ENCODE data around the gene LRRC66.

The LRRC66 gene, protein sequence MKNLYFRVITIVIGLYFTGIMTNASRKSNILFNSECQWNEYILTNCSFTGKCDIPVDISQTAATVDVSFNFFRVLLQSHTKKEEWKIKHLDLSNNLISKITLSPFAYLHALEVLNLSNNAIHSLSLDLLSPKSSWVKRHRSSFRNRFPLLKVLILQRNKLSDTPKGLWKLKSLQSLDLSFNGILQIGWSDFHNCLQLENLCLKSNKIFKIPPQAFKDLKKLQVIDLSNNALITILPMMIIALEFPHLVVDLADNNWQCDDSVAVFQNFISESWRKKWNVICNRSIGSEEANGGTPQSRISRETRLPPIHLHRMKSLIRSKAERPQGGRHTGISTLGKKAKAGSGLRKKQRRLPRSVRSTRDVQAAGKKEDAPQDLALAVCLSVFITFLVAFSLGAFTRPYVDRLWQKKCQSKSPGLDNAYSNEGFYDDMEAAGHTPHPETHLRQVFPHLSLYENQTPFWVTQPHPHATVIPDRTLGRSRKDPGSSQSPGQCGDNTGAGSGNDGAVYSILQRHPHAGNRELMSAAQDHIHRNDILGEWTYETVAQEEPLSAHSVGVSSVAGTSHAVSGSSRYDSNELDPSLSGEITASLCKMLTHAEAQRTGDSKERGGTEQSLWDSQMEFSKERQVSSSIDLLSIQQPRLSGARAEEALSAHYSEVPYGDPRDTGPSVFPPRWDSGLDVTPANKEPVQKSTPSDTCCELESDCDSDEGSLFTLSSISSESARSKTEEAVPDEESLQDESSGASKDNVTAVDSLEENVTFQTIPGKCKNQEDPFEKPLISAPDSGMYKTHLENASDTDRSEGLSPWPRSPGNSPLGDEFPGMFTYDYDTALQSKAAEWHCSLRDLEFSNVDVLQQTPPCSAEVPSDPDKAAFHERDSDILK

DNA sequence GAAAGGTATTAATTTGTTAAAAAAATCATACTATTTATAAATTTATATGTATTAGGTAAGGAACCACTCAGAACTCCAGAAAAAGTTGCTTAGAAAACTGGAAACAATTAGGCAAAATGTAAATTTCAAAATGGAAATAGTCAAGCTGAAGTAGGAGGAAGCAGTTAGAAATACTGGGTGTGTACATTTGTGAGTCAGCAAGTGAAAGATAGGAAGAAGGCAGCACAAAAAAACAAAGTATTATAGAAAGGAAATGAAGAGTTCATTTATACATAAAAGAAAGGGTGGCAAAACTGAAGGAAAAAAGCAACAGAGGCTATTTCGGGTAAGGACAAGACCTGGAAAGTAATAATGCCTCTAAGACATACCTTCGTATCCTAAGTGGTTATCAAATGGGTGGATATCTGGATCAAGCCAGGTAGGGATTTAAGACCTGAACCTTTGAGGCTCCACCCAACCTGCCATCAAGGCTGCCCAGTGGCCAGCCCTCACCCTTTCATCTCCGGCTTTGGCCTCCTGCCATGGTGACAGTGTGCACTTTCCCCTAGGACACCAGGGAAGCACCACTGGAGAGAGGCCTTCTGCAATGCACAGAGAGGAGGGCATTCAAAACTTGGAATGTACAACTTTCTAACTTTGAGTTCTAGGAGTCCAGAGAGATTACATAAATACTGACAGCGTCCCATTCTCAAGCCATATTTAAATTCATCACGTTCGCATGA, at the start of gene LRRC66:
Gene LRRC66 (minus strand): TSS at position 428 of the 722 bp plus-strand sequence. CDS start 2,750 bp downstream, outside the sequence.
- DNase-seq: peak; percentile 10

DNA sequence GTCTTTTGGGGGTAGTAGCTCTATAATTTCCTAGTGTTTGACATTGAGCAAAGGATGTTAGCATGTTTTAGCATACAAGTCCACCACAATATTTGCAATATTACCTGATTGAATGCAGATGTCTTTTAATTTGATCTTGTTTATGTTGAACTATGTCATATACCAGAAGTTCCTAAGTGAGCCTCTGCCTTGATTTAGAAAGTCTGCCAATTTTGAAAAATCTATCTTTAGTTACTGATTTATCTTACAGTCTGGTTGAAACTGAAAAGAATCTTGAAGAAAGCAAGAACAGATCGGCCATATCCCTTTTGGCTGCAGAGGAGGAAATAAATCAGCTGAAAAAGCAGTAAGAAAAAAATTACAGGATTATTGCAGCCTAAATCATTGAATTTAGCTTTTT, 49.4 kb upstream of the LRRC66 start:
- no peak for DNase-seq

DNA sequence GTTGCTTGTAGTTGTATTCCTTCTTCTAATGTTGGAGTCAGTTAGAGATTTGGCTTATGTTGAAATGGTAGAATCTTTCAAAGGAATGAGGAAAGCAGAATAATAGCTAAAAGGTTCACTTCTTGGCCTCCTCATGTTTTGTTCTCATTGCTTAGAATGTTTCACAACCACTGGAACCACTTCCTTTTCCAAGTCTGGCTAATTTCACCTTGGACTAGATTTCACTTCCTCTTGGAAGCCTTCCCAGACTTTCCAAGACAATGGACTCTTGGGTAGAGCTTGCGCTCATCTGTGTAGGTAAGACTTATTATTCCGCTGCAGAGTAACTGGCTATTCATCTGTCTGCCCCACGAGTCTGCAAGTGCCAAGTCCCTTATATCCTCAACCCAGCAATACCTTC, 39.2 kb upstream of the LRRC66 start:
- no peak for DNase-seq

DNA sequence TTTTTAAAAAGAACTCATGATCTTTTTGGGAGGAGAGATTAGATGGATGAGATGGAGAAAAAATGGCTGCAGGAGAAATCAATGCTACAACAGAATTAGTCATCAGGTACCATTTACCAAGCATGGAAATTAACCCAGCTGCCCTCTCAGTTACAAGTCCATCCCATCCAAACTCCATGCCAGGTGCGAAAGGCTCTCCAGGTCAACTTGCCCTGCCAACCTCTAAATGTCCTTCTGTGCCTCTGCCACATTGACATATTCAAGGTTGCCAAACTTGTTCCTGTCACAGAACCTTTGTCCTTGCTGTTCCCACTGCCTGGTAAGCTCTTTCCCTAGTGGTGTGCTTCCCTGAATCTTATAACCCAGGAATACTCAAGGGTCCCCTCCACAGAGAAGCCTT, 38.1 kb upstream of the LRRC66 start:
- no peak for DNase-seq

DNA sequence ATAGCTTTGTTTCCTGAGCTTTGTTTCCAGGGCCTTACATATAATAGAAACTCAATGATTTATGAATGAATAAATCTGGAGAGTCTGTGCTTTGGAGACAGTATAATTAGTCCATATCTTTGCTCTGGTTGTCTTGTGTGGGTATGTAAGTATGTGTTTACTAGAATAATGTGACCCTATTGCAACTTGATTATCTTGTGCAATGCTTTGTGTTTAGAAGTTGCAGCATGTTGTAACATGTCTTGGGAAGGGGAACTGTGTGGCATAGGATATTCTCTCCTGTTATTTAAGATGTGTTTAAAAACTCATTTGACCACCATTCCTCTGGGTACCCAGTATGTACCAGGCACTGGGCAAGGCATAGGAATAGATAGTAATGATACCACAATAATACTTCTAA, 37.0 kb upstream of the LRRC66 start:
- DNase-seq: no peak

DNA sequence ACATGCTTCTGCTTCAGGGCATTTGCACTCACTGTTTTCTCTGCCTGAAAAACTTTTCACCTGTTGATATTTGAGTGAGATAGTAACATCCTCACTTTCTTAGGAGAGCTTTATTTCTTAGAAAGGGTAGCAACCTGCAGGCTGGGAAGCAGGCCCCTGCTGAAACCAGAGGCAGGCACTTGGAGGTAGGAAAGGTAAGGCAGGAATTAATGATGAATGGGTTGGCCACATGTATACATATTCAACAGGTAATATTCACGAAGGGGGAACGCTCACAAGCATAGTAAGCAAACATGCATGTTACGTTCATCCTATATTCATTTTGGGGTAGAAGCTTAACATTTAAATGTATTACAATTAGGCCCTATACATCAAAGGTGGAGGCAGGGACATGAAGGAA, 34.1 kb upstream of the LRRC66 start:
- DNase-seq: no peak

DNA sequence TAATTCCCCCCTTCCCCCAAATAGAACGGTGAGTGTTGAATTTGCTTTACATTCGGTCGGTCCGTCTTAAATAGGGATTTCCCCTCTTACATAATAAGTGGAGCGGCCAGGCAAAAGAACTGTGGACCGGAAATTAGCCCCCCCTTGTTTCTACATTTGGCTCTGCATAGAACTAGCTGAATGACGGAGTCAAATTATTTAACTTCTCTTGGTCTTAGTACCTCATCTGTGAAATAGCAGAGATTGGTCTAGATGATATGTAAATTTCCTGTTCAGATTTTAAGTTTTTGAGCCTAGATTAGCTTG, 32.3 kb upstream of the LRRC66 start:
- DNase-seq: peak; percentile 18

DNA sequence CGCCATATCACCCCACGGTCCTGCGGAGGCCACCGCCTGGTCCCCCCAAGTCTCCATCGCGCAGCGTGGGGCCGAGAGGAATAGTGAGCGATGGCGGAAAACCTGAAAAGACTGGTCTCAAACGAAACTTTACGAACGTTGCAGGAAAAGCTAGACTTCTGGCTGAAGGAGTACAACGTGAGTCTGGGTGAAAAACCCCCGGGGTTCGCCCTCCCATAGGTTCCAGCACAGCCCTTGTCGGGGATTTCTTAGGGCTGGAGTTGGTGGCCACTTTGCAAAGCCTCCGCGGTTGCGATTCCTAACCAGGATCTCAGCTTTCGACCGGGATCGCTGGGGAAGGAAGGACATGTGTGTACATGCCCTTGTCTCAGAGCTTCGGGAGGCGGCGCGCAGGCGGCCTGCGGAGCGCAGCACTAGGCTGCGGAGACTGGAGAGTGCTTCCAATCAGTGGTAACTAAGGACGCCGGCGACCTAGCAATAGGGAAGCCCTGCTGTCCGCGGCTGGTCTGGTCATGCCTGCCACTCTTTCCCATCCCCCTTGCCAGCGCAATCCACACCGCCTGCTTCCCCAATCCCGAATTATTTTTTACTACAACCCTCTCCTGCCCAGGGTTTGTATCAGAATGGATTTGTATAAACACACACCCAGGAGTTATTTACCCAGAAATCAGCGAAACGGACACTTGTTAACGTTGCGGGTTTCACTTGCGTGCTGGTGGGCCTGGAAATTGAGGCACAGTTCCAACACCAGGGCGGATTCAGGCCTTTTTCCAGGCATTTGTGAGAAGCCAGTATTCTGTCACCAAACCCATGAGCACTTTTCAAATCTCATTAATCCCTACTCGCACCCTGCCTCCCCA, 31.7 kb upstream of the LRRC66 start:
- peak; percentile 48 for DNase-seq

DNA sequence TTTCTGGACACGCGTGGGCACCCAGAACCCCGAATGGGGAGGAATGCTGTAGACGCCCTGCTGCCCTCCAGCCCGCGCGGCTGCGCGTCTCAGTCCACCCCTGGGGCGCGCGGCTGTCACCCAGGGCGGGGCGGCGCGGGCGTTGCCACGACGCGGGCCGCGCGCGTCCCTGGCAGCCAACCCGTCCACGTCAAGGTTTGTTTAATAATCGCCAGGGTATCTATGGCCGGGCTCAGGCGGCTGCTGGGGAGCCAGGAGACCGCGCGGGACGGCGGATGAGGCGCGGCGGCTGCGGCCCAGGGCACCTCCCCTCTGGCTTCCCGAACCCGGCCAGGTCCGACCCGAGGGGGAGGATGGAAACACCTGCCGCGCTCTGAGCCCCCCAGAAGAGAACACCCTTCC, 31.1 kb upstream of the LRRC66 start, which contains the start of gene SPATA18:
Gene SPATA18 (plus strand): TSS at position 92 of the 402 bp plus-strand sequence. CDS start 401 bp downstream, outside the sequence.
- peak; percentile 11 for DNase-seq

DNA sequence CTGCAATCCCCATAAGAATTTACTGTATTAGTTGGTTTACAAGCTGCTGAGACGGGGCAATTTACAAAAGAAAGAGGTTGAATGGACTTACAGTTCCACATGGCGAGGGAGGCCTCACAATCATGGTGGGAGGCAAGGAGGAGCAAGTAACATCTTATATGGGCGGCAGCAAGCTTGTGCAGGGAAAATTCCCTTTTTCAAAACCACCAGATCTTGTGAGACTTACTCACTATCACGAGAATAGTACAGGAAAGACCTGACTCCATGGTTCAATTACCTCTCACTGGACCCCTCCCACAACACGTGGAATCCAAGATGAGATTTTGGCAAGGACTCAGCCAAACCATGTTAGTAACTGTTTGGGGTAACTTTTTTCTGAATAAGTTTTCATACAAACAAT, 29.1 kb upstream of the LRRC66 start:
- DNase-seq: no peak

DNA sequence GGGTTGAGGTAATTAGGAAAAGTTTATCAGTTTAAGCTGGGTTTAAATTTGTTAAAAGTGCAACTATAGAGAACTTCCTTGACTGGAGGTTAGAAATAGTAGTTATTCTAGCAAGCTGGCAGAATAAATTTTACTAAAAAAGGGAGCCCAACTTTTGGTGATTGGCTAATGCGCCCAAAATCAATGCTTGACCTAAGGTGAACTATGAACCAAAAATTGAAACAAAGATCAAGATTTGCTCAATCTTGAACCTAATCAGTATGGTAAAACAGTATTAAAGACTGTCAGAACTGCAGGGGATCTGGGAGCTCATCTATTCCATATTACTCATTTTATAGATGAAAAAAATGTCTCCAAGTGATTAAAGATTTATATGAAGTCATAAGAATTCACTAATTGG, 24.9 kb upstream of the LRRC66 start:
- DNase-seq: no peak

DNA sequence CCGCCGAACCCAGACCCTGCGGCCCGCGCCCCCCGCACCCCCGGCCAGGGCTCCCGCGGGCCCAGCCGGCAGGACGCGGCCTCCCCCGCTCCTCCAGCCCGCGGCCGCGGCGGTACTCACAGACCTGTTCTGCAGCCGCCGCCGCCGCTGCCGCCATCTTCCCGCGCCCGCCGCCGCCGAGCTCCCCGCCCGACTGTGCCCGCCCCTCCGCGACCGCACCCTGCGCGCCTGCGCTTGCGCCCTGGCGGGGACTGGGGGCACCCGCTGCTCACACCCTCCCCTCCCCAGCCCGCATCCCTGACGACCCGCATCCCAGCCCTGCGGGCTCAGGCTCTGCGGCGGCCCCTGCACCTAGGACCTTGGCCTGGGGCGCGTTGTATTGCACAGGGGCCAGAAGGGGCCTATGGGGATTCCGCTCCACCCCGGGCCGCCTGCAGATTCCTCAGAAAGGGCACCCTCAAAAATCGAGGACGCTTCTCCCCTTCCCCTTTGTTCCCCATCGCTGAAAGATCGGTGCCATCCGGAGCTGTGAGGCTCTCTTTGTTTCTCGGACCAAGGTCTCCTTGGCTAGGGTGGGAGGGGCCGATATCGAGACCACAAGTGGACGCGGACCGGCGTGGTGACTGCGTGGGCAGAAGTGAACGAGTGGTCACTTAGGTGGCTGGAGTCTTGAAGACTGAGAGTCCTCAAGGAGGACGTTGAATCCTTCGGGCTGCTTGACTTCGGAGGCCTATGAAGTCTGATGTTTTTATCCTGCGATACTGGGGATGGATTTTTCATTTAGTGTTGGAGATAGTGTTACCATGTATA, 18.1 kb upstream of the LRRC66 start, which contains the start of gene SGCB:
Gene SGCB (minus strand): TSS at position 197 of the 810 bp plus-strand sequence. CDS start 40 bp downstream, at position 157.
- DNase-seq: peak; percentile 52

DNA sequence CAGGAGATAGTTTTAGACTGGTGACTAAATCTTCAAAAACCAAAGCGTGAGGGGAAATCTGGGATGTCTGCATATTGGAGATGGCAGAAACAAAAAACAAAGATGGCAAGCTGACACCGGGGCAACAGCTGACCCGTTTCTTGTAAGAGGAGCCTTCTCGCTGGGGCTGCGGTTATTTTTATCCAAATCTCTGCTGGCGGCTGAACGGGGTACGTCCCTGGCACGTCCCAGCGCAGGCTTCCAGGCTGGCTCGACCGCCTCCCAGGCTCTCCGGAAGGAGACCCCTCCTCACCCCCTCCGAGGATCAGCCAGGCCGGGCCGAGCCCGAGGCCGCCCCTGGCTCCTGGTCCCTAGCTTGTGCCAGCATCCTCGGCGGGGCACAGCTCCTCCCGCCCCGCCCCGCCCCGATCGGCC, 17.5 kb upstream of the LRRC66 start:
- DNase-seq: no peak

DNA sequence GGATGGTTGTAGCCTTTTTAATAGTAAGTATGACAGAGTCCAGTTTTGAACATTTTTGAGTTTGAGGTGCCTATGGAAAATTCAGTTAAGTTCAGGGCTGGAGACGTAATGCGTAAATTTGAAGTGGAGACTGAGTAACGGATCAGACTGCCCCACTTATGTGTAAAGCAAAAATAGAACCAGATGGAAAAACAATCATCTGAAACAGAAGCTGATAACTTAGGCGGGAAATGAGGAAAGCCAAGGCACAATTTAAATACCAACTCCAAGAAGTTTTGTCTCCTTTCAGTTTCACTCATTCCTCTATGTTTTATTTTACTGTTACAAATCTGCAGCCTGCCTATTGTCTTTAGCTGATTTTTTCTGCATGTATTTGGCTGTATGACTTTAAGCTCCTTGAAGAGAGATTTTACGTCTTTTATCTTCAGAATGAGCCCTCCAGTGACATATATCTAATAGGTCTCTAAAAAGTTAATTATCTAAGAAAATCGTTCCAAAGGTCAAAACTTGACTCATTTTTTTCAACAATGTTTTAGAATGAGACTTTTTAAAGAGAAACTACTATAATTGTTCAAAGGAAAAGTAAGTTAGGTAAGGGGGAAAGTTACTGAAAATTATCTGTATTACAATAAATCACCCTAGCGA, 16.8 kb upstream of the LRRC66 start:
- no peak for DNase-seq

DNA sequence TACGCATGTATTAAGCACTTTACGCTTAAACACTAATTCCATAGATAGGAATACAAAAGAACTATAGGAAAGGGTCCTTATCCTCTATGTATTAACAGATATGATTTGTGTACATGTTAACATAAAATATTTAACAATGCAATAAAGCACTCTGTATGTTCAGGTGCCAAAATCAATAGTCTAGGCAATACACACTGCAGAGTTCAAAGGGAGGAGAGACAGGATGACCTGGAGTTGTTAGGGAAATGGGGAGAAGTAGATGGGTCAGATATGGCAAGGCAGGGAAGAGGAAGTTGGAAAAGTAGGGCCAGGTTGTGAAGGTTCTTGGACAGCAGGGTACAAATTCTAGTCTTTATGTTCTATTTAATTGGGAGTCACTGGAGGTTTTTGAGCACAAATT, 15.0 kb upstream of the LRRC66 start:
- DNase-seq: no peak

DNA sequence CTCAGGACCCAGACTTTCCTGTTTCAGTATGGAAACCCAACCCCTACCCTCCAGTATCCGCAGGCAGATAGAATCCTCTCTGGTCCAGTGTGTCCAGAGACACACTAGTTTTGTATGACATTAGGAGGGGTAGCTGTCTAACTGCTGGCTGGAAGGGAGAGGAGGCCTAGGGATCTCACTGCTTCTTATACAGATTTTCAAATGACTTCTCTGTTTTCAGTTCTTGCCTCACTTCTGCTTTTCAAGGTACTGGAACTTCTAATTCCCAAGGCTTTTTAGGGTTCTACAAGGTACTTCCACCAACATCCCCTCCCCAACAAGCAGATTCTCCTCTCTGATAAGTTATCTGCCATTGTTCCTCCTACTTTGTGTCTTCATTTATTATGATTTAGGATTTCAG, 11.8 kb upstream of the LRRC66 start:
- DNase-seq: no peak

DNA sequence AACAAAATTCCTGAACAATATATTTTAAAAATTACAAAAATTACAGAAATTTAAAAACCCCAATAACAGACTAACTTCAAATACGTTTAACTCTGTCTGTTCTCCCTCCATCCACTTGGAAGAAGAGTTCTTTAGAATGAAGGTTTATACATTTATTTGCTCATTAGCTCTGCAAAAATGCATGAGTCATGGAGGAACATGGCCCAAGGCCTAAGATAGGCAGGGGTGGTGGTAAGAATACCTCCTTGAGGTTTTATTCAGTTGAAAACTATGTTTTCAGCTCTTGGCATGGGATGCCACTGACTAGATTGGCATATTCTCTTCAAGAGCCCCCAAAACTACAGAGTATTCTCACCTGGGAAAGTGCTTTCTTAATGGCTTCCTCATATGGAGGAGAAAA, 8.8 kb upstream of the LRRC66 start:
- peak; percentile 19 for DNase-seq

DNA sequence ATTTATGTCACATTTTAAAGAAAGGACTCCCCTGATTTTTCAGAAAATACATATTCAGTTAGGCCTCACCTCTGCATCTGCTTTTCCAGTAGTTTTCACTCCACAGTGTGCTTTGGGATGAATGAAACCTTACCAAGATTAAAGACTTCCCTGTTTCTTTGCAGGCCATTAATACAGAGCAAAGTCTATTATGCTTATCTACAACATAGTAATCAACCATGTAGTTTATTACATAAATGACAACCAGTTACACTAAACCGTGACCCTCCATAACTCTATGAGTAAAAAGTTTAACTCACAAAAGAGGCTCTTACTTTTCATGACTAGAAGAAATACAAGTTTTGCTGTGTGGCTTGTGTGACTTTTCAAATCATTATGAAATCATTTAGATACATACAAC, 2.3 kb downstream of the LRRC66 start:
- DNase-seq: no peak

DNA sequence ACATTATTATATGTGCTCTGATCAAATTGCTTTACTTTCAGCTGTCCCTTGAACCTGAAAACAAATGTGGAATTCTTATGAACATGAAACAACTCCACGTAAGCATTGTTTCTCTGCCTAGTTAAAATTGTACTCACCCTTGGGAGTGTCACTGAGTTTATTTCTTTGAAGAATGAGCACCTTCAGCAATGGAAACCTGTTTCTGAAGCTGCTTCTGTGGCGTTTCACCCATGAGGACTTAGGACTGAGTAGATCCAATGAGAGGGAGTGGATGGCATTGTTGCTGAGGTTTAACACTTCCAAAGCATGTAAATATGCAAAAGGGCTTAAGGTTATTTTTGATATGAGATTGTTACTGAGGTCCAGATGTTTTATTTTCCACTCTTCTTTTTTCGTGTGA, 3.2 kb downstream of the LRRC66 start:
- no peak for DNase-seq

DNA sequence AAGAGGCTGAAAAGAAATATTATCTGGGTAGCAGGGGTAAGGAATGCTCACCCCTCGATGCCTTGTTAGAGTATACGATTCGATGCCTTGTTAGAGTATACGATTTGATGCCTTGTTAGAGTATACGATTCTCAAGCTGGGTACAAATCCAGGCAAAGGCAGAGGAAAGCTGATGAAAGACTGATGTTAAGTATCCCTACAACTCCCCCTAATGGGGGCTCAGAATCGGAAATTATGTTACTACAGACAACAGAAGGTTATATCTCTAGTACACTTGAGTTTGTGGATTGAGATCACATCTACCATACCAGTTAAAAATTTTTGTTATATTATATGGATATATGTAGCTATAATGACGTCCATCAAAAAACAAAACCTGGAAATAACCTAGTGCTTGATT, 4.8 kb downstream of the LRRC66 start:
- DNase-seq: peak; percentile 56

DNA sequence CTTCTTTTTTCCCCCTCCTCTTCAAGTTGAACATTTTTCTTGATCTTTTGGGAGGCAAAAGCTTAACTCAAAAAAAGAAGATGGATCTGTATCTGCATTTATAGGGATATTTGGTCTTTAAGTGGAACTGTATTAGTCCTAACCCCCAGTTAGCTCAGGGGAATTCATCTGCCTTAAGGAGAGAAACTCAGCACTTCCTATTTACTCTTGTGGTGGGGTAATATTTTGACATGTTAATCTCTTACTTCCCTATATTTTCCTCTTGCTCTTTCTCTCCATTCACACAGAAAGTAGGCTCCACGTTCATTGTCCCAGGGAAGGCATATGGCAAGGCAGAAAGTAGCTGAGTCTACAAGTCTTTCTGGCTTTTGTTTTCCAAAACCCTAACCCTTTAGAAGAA, 5.3 kb downstream of the LRRC66 start:
- DNase-seq: peak; percentile 31

All from hematopoietic multipotent progenitor cell treated with erythropoietin and hydrocortisone succinate and interleukin-3 and kit ligand, for 4 days (in vitro differentiated cells).